HG03045 (cell line): ENCODE results near the gene HOGA1.
"Not testable (repeated sequence)": the region's sequence is repeated elsewhere in the genome, so short reads cannot be mapped to it uniquely, and the experiment has no call there.

Experiments
- ATAC-seq: cut with Tn5 transposase; IDR thresholded peaks from one replicate; pipeline ENCODE4 v1.9.1; 2021; ENCODE audit warnings: mild to moderate bottlenecking, moderate library complexity; ENCODE audit not compliant: unreplicated experiment

The HOGA1 gene

GRCh38 chr10:97607095-97607636 is 23.0 kb downstream of the HOGA1 start:
- ATAC-seq: no peak

GRCh38 chr10:97608991-97609561 is 24.9 kb downstream of the HOGA1 start:
- no peak for ATAC-seq

GRCh38 chr10:97611473-97611872 is 27.3 kb downstream of the HOGA1 start:
- no peak for ATAC-seq

GRCh38 chr10:97612386-97612785 is 28.2 kb downstream of the HOGA1 start:
- ATAC-seq: no peak

- no peak for ATAC-seq
Measured at GRCh38 chr10:97618285-97618684, 34.1 kb downstream of the HOGA1 start.

- ATAC-seq: no peak
Measured at GRCh38 chr10:97618733-97619132, 34.5 kb downstream of the HOGA1 start.

- no peak for ATAC-seq
Measured at GRCh38 chr10:97623277-97623676, 39.1 kb downstream of the HOGA1 start.

GRCh38 chr10:97627731-97628130 is 43.5 kb downstream of the HOGA1 start:
- no peak for ATAC-seq

GRCh38 chr10:97628228-97628627 is 44.0 kb downstream of the HOGA1 start:
- no peak for ATAC-seq

- ATAC-seq: no peak
Measured at GRCh38 chr10:97629289-97629688, 45.1 kb downstream of the HOGA1 start.

GRCh38 chr10:97631098-97631497 is 46.9 kb downstream of the HOGA1 start:
- no peak for ATAC-seq

- peak; percentile 99 for ATAC-seq
Measured at GRCh38 chr10:97632949-97633884, 49.0 kb downstream of the HOGA1 start, which contains the start of gene MORN4. Gene MORN4, minus strand, starts transcription at chr10:97633500. Its CDS starts 13,847 bp downstream, at chr10:97619653.

- no peak for ATAC-seq
Measured at GRCh38 chr10:97633921-97634320, 49.7 kb downstream of the HOGA1 start.

- ATAC-seq: no peak
Measured at GRCh38 chr10:97635577-97635976, 51.4 kb downstream of the HOGA1 start.

GRCh38 chr10:97639090-97639489 is 54.9 kb downstream of the HOGA1 start:
- ATAC-seq: not testable (repeated sequence)

GRCh38 chr10:97640174-97640867 is 56.1 kb downstream of the HOGA1 start, which contains the start of gene PI4K2A:
Gene PI4K2A, plus strand, starts transcription at chr10:97640671. Its CDS starts 72 bp downstream, at chr10:97640743.
- ATAC-seq: peak; percentile 99

GRCh38 chr10:97640868-97641811 is 57.0 kb downstream of the HOGA1 start:
- peak; percentile 31 for ATAC-seq

- not testable (repeated sequence) for ATAC-seq
Measured at GRCh38 chr10:97642471-97643159, 58.4 kb downstream of the HOGA1 start.

- ATAC-seq: no peak
Measured at GRCh38 chr10:97643441-97643985, 59.3 kb downstream of the HOGA1 start.
